TTC549 (cell line): Measurements from ENCODE around the gene EMP3.
A peak's percentile ranks its signal among the peaks of the same experiment; 100 is the strongest.

ENCODE experiments used
- FAIRE-seq: peaks from 2 replicates; lab custom pipeline; 2012; peaks lifted over from hg19 to GRCh38; lab: Jason Lieb, UNC

EMP3 gene

GRCh38 chr19:48318286-48318987, 6.9 kb upstream of the EMP3 start:
- FAIRE-seq, result no peak

DNA sequence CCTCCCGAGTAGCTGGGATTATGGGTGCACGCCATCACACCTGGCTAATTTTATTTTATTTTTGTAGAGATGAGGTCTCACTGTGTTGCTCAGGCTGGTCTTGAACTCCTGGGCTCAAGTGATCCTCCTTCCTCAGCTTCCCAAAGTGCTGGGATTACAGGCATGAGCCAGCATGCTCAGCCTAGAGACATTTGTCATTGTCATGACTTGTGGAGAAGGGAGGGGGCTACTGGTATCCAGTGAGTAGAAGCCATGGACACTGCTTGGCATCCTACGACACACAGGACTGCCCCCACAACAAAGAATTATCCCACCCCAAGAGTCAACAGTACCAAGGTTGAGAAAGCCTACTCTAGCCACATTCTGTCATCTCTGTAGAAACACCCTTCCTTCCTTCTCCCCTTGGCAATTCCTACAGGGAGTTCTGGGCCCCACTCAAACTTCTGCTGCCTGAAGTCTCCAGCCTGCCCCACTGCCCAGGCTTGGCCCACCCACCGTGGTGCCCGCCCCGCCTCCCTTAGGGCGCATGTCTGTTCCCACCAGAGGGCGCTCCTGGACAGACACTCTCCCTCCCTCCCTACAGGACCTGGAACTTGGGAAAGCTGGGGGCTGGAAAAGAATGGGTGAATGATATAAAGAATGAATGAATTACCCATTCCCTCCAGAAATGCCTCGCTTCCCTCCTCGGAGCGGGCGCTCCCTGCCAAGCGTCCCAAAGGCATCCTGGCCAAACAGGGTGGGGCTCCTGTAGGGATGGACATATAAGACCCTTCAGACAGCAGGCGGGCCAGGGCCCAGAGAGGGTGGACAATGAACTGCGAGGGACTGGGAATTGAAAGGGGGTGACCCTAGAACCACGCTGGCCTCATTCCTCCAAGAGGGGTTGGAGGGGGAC, 5.5 kb upstream of the EMP3 start:
- no peak for FAIRE-seq

- FAIRE-seq, result peak; percentile 13
These were observed 4.1 kb upstream of the EMP3 start for GRCh38 chr19:48321372-48321621.

DNA sequence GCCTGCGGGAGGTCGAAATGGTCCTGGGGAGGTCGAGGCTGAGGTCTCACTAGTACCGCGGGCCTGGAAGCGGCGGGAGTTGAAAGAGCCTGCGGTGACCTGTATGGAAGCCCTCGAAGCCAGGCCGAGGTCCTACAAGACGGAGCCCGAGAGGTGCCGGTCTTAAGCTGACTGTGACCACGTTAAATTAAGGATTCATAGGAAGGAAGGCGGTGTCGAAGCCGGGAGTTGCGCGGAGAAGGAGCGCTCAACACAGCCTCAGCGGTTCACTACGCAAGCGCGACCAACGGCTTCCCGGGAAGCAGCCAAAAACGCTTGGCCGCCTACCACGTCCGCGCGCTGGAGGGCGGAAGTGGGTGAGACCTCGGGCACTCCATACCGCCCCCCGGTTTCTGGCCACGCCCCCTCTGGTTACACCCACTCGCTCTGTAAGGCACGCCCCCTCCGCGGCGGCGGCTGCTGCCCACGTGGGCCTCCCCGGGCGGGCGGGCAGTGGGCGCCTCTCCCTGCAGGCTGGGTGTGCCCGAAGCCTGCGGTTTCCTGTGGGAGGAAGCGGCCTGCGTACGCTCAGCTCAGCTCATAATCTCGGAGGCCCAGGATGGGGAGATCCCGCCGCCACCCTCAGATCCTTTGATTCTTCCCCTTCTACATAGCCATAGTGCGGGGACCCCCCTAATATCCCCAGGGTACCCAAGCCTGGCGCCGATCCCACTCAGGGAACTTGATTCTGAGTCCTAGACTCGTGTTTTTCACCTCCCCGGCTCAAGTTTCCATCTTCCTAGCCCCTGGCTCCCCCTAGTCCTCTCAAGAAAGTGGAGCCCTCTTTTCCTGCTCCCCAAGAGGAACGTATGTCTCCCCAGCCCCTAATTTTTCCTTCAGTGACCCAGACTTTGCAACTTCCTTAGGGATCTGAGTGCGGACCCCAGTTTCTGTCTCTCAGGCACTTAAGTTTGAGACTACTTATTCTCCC, 3.4 kb upstream of the EMP3 start:
- no peak for FAIRE-seq

- no peak for FAIRE-seq
These were observed 4.0 kb downstream of the EMP3 start for GRCh38 chr19:48329167-48329891.

GRCh38 chr19:48330012-48330681, 4.8 kb downstream of the EMP3 start:
- FAIRE-seq, result no peak

DNA sequence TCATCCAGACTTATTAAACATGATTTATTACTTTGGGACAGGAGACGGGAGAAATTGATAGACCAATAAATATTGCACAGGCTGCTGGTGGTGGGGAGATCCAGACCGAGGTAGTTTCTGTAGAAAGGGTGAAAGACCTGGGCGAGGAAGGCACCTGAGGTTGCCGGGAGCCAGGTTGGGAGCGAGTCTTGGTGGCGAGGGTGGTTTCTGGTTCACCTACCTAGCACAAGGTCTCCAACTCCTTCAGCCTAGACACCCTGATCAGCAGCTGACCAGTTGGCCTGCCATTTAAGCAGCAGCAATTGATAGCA, 7.0 kb downstream of the EMP3 start:
- no peak for FAIRE-seq

DNA sequence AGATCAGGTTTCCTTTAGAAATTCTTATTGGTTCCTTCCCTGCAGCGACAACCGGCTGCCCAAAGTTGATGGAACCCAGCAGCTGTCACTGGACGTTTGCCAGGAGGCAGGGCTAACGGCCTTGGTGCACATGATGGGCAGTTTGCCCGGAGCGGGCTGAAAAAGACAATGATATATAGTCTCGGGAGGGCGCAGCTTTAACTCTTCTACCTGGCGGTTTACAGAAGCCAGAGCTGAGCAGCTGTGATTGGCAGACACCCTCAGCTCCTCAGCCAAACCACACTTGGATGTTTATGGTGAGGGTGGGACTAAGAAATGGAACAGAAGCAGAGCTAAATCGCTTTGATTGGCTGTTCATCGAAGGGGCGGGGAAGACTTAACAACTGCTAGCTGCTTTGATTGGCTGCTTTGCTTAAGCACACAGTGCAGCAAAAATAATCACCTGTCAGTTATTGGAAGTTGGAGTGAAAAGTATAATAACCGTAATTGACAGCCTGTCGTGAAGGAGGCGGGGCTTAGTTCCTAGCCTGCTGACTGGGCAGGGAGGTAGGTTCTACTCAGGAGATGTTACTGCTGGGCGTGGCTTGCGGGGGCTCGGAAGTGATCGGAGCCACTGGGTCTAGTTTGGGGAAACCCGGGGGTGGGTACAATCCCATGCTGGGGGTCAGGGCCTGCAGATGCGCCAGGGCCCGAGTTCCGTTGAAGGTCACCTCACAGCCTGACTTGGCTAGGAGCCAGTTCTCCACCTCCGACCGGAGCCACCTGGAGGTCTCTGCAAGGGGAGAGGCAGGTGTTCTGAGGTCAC, 7.5 kb downstream of the EMP3 start:
- peak; percentile 81 for FAIRE-seq

DNA sequence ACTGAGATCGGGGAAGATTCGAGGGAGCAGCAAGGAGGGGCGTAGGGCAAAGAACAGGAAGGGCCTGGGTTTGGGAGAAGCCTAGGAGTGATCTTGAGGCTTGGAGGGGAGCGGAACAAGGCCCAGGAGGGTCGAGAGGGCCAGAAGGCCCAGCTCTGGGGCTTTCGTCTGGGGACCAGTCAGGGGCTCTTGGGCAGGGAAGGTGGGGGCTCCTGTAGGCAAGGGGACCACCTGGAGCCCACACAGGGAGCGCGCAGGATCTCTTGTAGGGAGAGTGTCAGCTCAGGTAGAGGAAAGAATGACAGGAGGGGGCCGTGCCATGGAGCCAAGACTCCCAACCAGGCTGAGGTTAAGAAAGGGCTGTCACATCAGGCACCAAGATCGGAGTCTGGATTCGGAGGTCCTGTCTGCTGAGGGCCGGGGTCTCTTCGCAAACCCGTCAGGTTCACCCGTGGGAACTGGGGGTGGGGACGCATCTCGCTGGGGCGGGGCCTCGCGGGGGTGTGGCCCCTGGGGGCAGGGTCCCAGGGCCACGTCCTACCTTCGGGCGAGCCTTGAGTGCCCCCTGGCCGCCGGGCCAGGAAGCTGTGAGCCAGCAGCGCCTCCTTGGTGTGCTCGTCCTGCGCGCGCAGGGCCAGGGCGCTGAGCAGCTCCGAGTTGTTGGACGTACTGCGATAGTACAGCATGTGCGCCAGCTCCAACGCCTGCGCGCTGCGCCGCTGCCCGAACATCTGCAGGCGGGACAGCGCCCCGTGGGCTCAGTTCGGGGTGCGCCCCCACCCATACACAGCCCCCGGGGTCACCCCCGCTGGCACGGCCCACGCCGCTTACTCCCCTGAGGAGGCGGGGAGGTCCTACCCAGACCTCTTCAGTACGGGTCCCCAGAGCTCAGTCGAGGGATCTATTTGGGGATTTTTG, 8.4 kb downstream of the EMP3 start:
- FAIRE-seq, result no peak

DNA sequence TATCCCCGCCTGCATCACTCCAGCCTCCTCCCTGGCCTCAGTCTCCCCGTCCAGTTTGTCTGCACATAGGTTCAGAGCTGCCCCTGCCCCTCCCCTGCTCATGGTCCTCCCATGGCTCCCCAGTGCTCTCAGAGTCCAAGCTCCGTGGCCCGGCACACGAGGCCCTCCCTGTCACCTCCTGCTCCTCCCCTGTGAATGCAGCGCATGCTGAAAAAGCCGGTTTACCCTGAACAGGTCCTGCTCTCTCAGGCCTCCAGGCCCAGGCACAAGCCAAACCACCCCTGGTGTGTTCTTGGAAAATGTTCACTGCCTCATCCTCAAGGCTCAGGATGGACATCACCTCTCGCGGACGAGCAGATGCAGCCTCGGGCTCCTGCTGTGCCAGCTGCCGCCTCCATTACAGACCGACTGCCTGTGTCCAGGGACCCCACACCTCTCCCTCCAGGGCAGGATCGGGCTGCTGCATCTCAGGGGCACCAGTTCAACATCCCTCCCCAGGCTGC, 13.0 kb downstream of the EMP3 start:
- no peak for FAIRE-seq

DNA sequence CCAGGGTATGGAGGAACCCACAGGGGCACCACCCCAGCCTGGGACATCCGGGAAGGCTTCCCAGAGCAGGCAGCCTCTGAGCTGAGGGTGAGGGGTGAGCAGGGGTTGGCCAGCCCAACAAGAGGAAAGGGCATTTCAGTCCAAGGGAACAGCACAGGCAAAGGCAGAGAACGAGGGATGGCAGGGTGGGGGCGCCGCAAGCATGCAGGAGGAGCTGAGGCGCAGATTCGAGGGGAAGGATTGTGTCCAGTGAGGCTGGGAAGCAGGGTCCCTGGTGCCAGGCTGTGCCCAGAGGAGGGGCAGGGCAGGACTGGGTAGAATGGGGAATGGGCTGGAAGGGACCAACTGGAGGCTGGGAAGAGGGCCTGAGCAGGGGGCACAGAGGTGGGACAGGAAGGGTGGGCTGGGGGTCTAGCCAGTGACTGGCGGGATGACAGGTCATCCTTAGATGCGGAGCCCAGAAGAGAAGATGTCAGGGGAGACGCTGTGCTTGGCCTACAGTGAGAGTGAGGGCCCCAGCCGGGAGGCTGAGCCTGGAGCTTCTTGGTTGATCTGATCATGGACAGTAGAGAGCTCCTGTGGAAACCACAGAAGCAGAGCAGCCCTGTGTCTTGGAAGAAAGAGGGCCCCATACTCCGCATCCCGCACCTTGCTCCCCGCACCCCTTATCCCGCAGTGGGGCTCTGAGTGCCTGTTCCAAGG, 13.6 kb downstream of the EMP3 start:
- FAIRE-seq, result no peak

GRCh38 chr19:48340995-48341394, 15.6 kb downstream of the EMP3 start:
- FAIRE-seq, result no peak

- no peak for FAIRE-seq
These were observed 16.4 kb downstream of the EMP3 start for GRCh38 chr19:48341515-48342413.

- no peak for FAIRE-seq
These were observed 17.0 kb downstream of the EMP3 start for GRCh38 chr19:48342414-48342738.

GRCh38 chr19:48342841-48343540, 17.6 kb downstream of the EMP3 start:
- FAIRE-seq, result no peak

DNA sequence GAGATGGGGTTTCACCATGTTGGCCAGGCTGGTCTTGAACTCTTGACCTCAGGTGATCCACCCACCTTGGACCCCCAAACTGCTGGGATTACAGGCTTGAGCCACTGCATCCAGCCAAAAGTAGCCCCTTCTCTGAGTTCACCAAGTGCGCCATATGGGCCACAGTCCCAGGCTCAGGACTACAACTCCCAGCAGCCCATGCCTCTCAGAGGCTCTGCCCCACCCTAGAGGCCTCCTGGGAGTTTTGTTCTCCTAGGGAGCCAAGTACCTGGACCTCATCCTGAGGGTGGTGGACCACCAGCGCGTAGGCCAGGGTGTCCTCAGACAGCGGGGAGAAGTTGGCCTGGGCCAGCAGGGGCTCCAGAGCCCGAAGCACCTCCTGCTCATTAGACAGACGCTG, 19.5 kb downstream of the EMP3 start:
- FAIRE-seq, result no peak

DNA sequence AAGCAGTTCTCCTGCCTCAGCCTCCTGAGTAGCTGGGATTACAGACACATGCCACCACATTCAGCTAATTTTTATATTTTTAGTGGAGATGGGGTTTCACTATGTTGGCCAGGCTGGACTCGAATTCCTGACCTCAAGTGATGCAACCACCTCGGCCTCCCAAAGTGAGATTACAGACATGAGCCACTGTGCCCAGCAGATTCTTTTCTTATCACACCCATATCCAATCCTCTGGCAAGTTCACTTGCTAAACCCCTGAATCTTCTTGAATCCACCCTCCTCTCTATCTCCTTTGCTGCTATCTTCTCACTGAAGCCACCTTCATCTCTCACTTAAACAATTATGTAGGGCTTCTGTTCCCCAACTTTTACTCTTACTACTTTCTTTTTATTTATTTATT, 20.8 kb downstream of the EMP3 start:
- FAIRE-seq, result no peak
